Germinal center (tissue), 1 donor: ENCODE data around the gene SHLD3.
"Not testable (repeated sequence)": the region's sequence is repeated elsewhere in the genome, so short reads cannot be mapped to it uniquely, and the experiment has no call there.

ENCODE experiments used
- DNase-seq: peaks from one replicate; pipeline ENCODE4 v3.0.0; 2012; ENCODE audit warnings: mixed read lengths, low spot score

SHLD3 gene

GRCh38 chr5:65624571-65625555 lies at the start of gene SHLD3, which contains the start of gene TRAPPC13:
Gene SHLD3, plus strand, starts transcription at chr5:65625027. Its CDS starts 4,561 bp downstream, at chr5:65629588.
Gene TRAPPC13, plus strand, starts transcription at chr5:65625027. Its CDS starts 34 bp downstream, at chr5:65625061.
- DNase-seq, result peak; percentile 77

GRCh38 chr5:65577141-65577540 lies 47.7 kb upstream of the SHLD3 start:
- DNase-seq, result no peak

GRCh38 chr5:65588694-65589093 lies 36.1 kb upstream of the SHLD3 start:
- no peak for DNase-seq

- DNase-seq, result not testable (repeated sequence)
These were observed 23.1 kb upstream of the SHLD3 start for GRCh38 chr5:65601761-65602160.

- no peak for DNase-seq
These were observed 13.3 kb upstream of the SHLD3 start for GRCh38 chr5:65611524-65611923.

GRCh38 chr5:65612298-65612907 lies 12.4 kb upstream of the SHLD3 start:
- no peak for DNase-seq

- no peak for DNase-seq
These were observed 4.8 kb upstream of the SHLD3 start for GRCh38 chr5:65620021-65620420.

- not testable (repeated sequence) for DNase-seq
These were observed 2.9 kb upstream of the SHLD3 start for GRCh38 chr5:65621961-65622360.

- DNase-seq, result no peak
These were observed 1.3 kb upstream of the SHLD3 start for GRCh38 chr5:65623482-65623881.

GRCh38 chr5:65624025-65624570 lies 729 bp upstream of the SHLD3 start, which contains the start of gene TRIM23:
Gene TRIM23, minus strand, starts transcription at chr5:65624333. Its CDS starts 59 bp downstream, at chr5:65624274.
- peak; percentile 87 for DNase-seq

GRCh38 chr5:65625743-65626142 lies 916 bp downstream of the SHLD3 start:
- DNase-seq, result no peak

GRCh38 chr5:65630981-65631380 lies 6.2 kb downstream of the SHLD3 start:
- no peak for DNase-seq

- DNase-seq, result no peak
These were observed 15.4 kb downstream of the SHLD3 start for GRCh38 chr5:65640240-65640639.

- no peak for DNase-seq
These were observed 22.1 kb downstream of the SHLD3 start for GRCh38 chr5:65646938-65647337.

- DNase-seq, result no peak
These were observed 23.1 kb downstream of the SHLD3 start for GRCh38 chr5:65647941-65648340.

- no peak for DNase-seq
These were observed 26.3 kb downstream of the SHLD3 start for GRCh38 chr5:65651144-65651543.

GRCh38 chr5:65654713-65655112 lies 29.9 kb downstream of the SHLD3 start:
- DNase-seq, result no peak

- DNase-seq, result no peak
These were observed 39.1 kb downstream of the SHLD3 start for GRCh38 chr5:65663804-65664521.

GRCh38 chr5:65668696-65669095 lies 43.9 kb downstream of the SHLD3 start:
- no peak for DNase-seq

GRCh38 chr5:65672796-65673195 lies 48.0 kb downstream of the SHLD3 start:
- DNase-seq, result no peak

GRCh38 chr5:65674749-65675148 lies 49.9 kb downstream of the SHLD3 start:
- no peak for DNase-seq

GRCh38 chr5:65676056-65676455 lies 51.2 kb downstream of the SHLD3 start:
- not testable (repeated sequence) for DNase-seq
